H1 (cell line): ENCODE measurements around the gene DIP2C. TPM values are rescaled to one million over a fixed set of nuclear protein-coding genes. Genes with fewer than 3 reads are reported as not detected.

Experiments used
- CHD7 ChIP-seq: fragments of 300-600 bp; sonication (generic); IDR thresholded peaks from 2 replicates; pipeline ENCODE4 v1.7.1; 2012; ENCODE audit warnings: low read length, moderate library complexity, mild to moderate bottlenecking, inconsistent platforms; ENCODE audit not compliant: insufficient replicate concordance
- PHF8 ChIP-seq: fragments of 200-600 bp; sonication (generic); conservative IDR thresholded peaks from 2 replicates; pipeline ENCODE4 v1.7.1; 2012; ENCODE audit warnings: low read depth, mild to moderate bottlenecking, inconsistent platforms, low read length, moderate library complexity
- polyA plus RNA-seq, 7 experiments: library from polyadenylated mRNA; depleted of rRNA in 3 of 7; stranded (reverse) in 5 of 7; unstranded in 2 of 7; fragments of >200 nt in 5 of 7; fragments of 200-250 nt in 2 of 7; gene quantifications; 1 replicate in 5 of 7; 2 replicates in 1 of 7; 4 replicates in 1 of 7; pipeline versions ENCODE4 v1.2.1 to v1.2.3, GENCODE V29; 2011 to 2013; ENCODE audit warnings: missing spikeins in 2 of 7, mixed read lengths in 2 of 7
- total RNA-seq: library from RNA; stranded (reverse); fragmentation: NEBNext Ultra II Directional; extraction: Animal tissue kit (Norgen Biotek cat#: 25700); gene quantifications from 2 replicates; pipeline ENCODE4 v1.2.1, GENCODE V29; 2021

The DIP2C gene
- total and polyA plus RNA-seq, 2 of the 8 experiments (the other 6 are each of a cell fraction or from before 2014, with no cell fraction given), result 3.8 to 9.3 TPM

- TF ChIP-seq CHD7 (no peak), PHF8 (no peak)
Observed at GRCh38 chr10:596725-597345, 92.6 kb downstream of the DIP2C start (continued).
